Measurements from ENCODE around the gene SLC33A1. TPM values are rescaled to one million over a fixed set of nuclear protein-coding genes. Genes with fewer than 3 reads are reported as not detected.

SLC33A1 gene
- total RNA-seq, 1 experiment from 2014 or later, result 23.3 TPM

DNA sequence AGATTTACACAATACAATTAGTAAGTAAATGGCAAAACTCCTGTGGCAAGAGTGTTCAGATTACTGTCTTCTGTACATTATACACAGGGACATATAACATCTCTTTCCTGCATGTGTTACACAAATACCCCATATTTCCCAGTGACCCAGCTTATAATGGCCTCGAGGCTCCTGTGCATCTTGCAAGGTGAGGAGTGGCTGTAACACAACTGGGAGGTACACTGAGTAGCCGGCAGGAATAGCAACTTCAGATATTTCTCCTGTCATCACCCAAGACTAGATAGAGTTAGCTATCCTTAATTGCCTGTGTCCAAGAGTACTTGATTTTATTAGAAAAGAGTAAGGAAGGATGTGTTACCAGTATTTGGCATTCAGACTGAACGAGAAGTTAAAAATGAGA lies 21.8 kb upstream of the SLC33A1 start:
- no peak overlapping the region for H3K4me3 ChIP-seq (replicated peaks in 1 of 2; ENCODE audit: low read depth in 1 of 2, low read length in 2 of 2)
- ChIA-PET CTCF (no interaction called here), RAD21 (ENCODE audit: low non-redundant PET in 1 of 2, low total read pairs in 2 of 2, uncharacterized antibody in 2 of 2, unreplicated experiment in 2 of 2) (no interaction called here), POLR2A (no interaction called here)
- intact Hi-C loops (cut with micrococcal nuclease), result no loop called here
- no TSS peak for BruUV-seq (replicated peaks)
- H3K27ac ChIP-seq (ENCODE audit: low read depth, low read length), result no peak overlapping the region
- TF ChIP-seq, protein P1, sequence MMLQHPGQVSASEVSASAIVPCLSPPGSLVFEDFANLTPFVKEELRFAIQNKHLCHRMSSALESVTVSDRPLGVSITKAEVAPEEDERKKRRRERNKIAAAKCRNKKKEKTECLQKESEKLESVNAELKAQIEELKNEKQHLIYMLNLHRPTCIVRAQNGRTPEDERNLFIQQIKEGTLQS (IDR thresholded peaks at IDR 0.05), result no peak
- TF ChIP-seq, protein P2, sequence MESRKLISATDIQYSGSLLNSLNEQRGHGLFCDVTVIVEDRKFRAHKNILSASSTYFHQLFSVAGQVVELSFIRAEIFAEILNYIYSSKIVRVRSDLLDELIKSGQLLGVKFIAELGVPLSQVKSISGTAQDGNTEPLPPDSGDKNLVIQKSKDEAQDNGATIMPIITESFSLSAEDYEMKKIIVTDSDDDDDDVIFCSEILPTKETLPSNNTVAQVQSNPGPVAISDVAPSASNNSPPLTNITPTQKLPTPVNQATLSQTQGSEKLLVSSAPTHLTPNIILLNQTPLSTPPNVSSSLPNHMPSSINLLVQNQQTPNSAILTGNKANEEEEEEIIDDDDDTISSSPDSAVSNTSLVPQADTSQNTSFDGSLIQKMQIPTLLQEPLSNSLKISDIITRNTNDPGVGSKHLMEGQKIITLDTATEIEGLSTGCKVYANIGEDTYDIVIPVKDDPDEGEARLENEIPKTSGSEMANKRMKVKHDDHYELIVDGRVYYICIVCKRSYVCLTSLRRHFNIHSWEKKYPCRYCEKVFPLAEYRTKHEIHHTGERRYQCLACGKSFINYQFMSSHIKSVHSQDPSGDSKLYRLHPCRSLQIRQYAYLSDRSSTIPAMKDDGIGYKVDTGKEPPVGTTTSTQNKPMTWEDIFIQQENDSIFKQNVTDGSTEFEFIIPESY (IDR thresholded peaks at IDR 0.05; ENCODE audit: extremely low read depth, insufficient replicate concordance, low read length), result no peak
- TF ChIP-seq TCF7L2 (IDR thresholded peaks at IDR 0.05; ENCODE audit: borderline replicate concordance, extremely low read depth, insufficient read depth, insufficient read length) (no peak), REST (IDR thresholded peaks at IDR 0.05; ENCODE audit: low read depth) (no peak), SIN3A (IDR thresholded peaks at IDR 0.05; ENCODE audit: low read depth) (no peak), EZH2phosphoT487 (IDR thresholded peaks at IDR 0.05; ENCODE audit: borderline replicate concordance) (no peak), JUND (IDR thresholded peaks at IDR 0.05) (no peak), CBX3 (IDR thresholded peaks at IDR 0.05; ENCODE audit: low read depth) (no peak), ZNF274 (IDR thresholded peaks at IDR 0.05; ENCODE audit: low read depth, low read length) (no peak), CEBPB (IDR thresholded peaks at IDR 0.05; ENCODE audit: low read depth) (no peak), EZH2 (IDR thresholded peaks at IDR 0.05) (no peak), SP1 (IDR thresholded peaks at IDR 0.05; ENCODE audit: low read depth) (no peak), ZFX (IDR thresholded peaks at IDR 0.05) (no peak), YY1 (IDR thresholded peaks at IDR 0.05; ENCODE audit: extremely low read depth, insufficient replicate concordance, low read depth, low read length) (no peak), FOSL1 (IDR thresholded peaks at IDR 0.05; ENCODE audit: low read depth) (no peak), EGR1 (IDR thresholded peaks at IDR 0.05; ENCODE audit: low read depth) (no peak), ELF1 (IDR thresholded peaks at IDR 0.05; ENCODE audit: borderline replicate concordance, low read depth) (no peak)
- TF ChIP-seq, protein P3, sequence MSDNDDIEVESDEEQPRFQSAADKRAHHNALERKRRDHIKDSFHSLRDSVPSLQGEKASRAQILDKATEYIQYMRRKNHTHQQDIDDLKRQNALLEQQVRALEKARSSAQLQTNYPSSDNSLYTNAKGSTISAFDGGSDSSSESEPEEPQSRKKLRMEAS (IDR thresholded peaks at IDR 0.05), result no peak
- H4K20me1 ChIP-seq (ENCODE audit: insufficient read depth), result peaks cover 41% of the 10 kb centered on the region; the same call in 1 of the 2 replicates
- no peak for DNase-seq (ENCODE audit: low read depth, low spot score)
- ATAC-seq, result no peak
- H3K27me3 ChIP-seq (ENCODE audit: insufficient read depth, low read length), result no peaks in the 10 kb centered on the region
- H3K4me1 ChIP-seq (ENCODE audit: control insufficient read depth in 1 of 2, insufficient read depth in 2 of 2, low read length in 2 of 2), result peaks cover 0 to 16% of the 10 kb centered on the region in 2 experiments; a peak in 2 of 4 replicates
- no peaks in the 10 kb centered on the region for H3K9me3 ChIP-seq (ENCODE audit: control insufficient read depth in 1 of 2, insufficient read depth in 1 of 2, low read depth in 1 of 2, low read length in 2 of 2)
- no peak overlapping the region for H3K9ac ChIP-seq (ENCODE audit: low read length)
- H2AFZ ChIP-seq (ENCODE audit: low read depth, low read length, poor library complexity, severe bottlenecking), result no peak overlapping the region
- H3K9me2 ChIP-seq (ENCODE audit: insufficient read depth), result no peaks in the 10 kb centered on the region
- H3K79me2 ChIP-seq (ENCODE audit: insufficient read depth, low read length), result peaks cover 100% of the 10 kb centered on the region
- no peak overlapping the region for H3K4me2 ChIP-seq (ENCODE audit: low read length)
- no peaks in the 10 kb centered on the region for H3K36me3 ChIP-seq (ENCODE audit: control insufficient read depth in 1 of 2, insufficient read depth in 2 of 2, low read length in 2 of 2)

Measured in HCT116 (cell line).